Endodermal cell (in vitro differentiated cells): ENCODE data around the gene MSANTD2. TPM values are rescaled to one million over a fixed set of nuclear protein-coding genes. Genes with fewer than 3 reads are reported as not detected.

ENCODE experiments used
- DNase-seq: peaks from one replicate; pipeline ENCODE4 v3.0.0-alpha.2; 2017
- H3K27ac ChIP-seq: 2 replicates; pipeline ENCODE4 v1.5.1; 2013; ENCODE audit warnings: mild to moderate bottlenecking, low read depth, low read length, moderate library complexity
- H3K27me3 ChIP-seq: 2 replicates; pipeline ENCODE4 v1.6.1; 2013; ENCODE audit warnings: mild to moderate bottlenecking, low read length, moderate library complexity; ENCODE audit not compliant: insufficient read depth, control insufficient read depth, poor library complexity, severe bottlenecking
- H3K36me3 ChIP-seq: 2 replicates; pipeline ENCODE4 v1.7.0; 2013; ENCODE audit warnings: mild to moderate bottlenecking, low read length, moderate library complexity; ENCODE audit not compliant: control insufficient read depth, insufficient read depth
- H3K4me1 ChIP-seq: one replicate; pipeline ENCODE4 v1.7.0; 2013; ENCODE audit warnings: low read length; ENCODE audit not compliant: control insufficient read depth, insufficient read depth
- H3K4me3 ChIP-seq: 2 replicates; pipeline ENCODE4 v1.5.1; 2013; ENCODE audit warnings: mild to moderate bottlenecking, low read length, moderate library complexity
- H3K9ac ChIP-seq: 2 replicates; pipeline ENCODE4 v1.6.1; 2013; ENCODE audit warnings: mild to moderate bottlenecking, low read length, moderate library complexity; ENCODE audit not compliant: poor library complexity, severe bottlenecking; ENCODE audit errors: extremely low read depth
- H3K9me3 ChIP-seq: 2 replicates; pipeline ENCODE4 v1.6.1; 2013; ENCODE audit warnings: mild to moderate bottlenecking, low read length, moderate library complexity; ENCODE audit not compliant: control insufficient read depth
- H3K27ac Mint-ChIP-seq: 2 replicates; pipeline ENCODE4 v1.8.0; 2020; ENCODE audit warnings: mixed read lengths
- H3K27me3 Mint-ChIP-seq: 2 replicates; pipeline ENCODE4 v1.8.0; 2021; ENCODE audit warnings: mild to moderate bottlenecking, mixed read lengths; ENCODE audit not compliant: insufficient read depth
- H3K36me3 Mint-ChIP-seq: 2 replicates; pipeline ENCODE4 v1.8.0; 2020; ENCODE audit warnings: low read depth, mixed read lengths
- H3K4me1 Mint-ChIP-seq: 2 replicates; pipeline ENCODE4 v1.8.0; 2020; ENCODE audit warnings: mixed read lengths
- H3K4me3 Mint-ChIP-seq: 2 replicates; pipeline ENCODE4 v1.8.0; 2020; ENCODE audit warnings: mild to moderate bottlenecking, moderate library complexity, mixed read lengths
- H3K9me3 Mint-ChIP-seq: 2 replicates; pipeline ENCODE4 v1.8.0; 2020; ENCODE audit warnings: mild to moderate bottlenecking, mixed read lengths
- WGBS, 2 experiments: methylation state at CpG; one replicate each; pipeline versions ENCODE4 v1.1.5 to v1.1.7; 2013; ENCODE audit warnings: missing lambda C conversion rate in 2 of 2, mixed read lengths in 1 of 2; ENCODE audit not compliant: insufficient coverage in 1 of 2, insufficient read length in 1 of 2; 5-methylcytosine and 5-hydroxymethylcytosine counted together
- total RNA-seq, 2 donors: library from RNA; stranded (reverse); fragmentation: NEBNext Ultra II Directional in 1 of 2; extraction: Animal tissue kit (Norgen Biotek cat#: 25700) in 1 of 2; gene quantifications; 2 replicates in 1 of 2; 3 replicates in 1 of 2; pipeline ENCODE4 v1.2.1, GENCODE V29; 2021
- TF ChIP-seq, protein P1 (sequence below): fragments of 200-600 bp; sonication (generic); conservative IDR thresholded peaks from 2 replicates; pipeline ENCODE4 v1.5.0; 2021; ENCODE audit warnings: antibody characterized with exemption, mild to moderate bottlenecking

MSANTD2 gene
- total RNA-seq, 2 donors from 2014 or later, result 18.3 to 21.3 TPM

DNA sequence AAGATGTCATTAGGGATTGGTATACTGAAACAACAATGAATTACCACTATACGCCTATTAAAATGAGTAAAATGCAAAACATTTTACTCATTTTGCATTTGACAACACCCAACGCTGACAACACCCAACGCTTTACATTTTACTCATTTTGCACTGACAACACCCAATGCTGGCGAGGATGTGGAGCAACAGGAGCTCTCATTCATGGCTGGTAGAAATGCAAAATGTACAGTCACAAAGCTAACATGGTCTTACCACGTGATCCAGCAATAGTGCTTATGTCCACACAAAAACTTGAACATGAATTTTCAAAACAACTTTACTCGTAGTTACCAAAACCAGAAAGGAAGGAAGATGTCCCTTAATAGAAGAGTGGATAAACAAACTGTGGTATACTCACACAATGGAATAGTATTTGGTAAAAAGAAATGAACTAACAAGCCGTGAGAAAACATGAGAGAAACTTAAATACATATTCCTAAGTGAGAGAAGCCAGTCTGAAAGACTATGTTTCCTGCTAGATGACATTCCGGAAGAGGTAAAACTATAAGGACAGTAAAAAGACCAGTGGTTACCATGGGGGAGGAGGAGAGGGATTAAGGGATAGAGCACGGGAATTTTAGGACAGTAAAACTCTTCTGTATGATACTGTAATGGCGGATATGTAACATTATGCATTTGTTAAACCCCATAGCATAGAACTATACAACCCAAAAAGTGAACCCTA lies 11.4 kb upstream of the MSANTD2 start:
- TF ChIP-seq, protein P1, sequence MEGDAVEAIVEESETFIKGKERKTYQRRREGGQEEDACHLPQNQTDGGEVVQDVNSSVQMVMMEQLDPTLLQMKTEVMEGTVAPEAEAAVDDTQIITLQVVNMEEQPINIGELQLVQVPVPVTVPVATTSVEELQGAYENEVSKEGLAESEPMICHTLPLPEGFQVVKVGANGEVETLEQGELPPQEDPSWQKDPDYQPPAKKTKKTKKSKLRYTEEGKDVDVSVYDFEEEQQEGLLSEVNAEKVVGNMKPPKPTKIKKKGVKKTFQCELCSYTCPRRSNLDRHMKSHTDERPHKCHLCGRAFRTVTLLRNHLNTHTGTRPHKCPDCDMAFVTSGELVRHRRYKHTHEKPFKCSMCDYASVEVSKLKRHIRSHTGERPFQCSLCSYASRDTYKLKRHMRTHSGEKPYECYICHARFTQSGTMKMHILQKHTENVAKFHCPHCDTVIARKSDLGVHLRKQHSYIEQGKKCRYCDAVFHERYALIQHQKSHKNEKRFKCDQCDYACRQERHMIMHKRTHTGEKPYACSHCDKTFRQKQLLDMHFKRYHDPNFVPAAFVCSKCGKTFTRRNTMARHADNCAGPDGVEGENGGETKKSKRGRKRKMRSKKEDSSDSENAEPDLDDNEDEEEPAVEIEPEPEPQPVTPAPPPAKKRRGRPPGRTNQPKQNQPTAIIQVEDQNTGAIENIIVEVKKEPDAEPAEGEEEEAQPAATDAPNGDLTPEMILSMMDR, result no peak
- no peak overlapping the region for H3K27ac Mint-ChIP-seq
- H3K4me1 Mint-ChIP-seq, result peaks cover 9% of the 10 kb centered on the region
- no peaks in the 10 kb centered on the region for H3K9me3 ChIP-seq
- WGBS, 2 experiments, result 76 to 94% methylated on average over 4 to 8 of the region's 10 CpGs
- H3K36me3 Mint-ChIP-seq, result no peaks in the 10 kb centered on the region
- no peak overlapping the region for H3K9ac ChIP-seq
- H3K4me3 ChIP-seq, result no peak overlapping the region
- peaks cover under 1% of the 10 kb centered on the region for H3K9me3 Mint-ChIP-seq
- H3K4me1 ChIP-seq, result no peaks in the 10 kb centered on the region
- H3K27me3 Mint-ChIP-seq, result peaks cover 6% of the 10 kb centered on the region
- H3K4me3 Mint-ChIP-seq, result no peak overlapping the region
- H3K36me3 ChIP-seq, result no peaks in the 10 kb centered on the region
- H3K27ac ChIP-seq, result no peak overlapping the region
- DNase-seq, result no peak
- no peaks in the 10 kb centered on the region for H3K27me3 ChIP-seq

DNA sequence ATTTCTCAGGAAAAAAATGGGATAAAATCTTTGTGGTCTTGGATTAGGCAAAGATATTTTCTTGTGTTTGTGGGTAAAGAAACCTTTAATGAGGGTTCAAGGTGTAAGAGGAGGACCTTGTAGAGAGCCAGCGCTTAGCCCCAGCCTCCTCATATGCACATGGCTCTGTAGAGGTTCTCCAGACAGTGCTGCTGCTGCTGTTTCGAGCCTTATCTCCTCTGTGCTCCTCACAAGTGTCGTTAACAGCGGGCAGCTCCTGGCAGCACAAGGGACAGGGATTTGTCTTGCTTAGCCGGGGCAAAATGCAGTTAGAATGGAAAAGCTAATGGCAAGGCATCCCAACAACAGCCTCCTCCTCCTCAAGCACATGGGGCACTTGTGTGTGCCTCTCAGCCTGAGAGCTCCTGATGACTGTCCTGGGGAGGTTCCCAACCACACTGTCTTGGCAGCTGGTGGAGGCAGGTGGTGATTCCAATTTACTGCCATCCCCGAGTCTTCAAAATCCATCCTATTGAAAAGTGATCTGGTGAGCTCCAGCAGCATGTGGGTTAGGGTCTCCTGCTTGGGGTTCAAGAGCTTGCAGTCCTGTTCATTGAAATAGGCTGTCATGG lies 7.6 kb upstream of the MSANTD2 start:
- H3K27me3 ChIP-seq, result no peaks in the 10 kb centered on the region
- no peaks in the 10 kb centered on the region for H3K9me3 ChIP-seq
- Mint-ChIP-seq H3K27me3 (no peaks in the 10 kb centered on the region), H3K27ac (no peak overlapping the region), H3K4me3 (no peak overlapping the region), H3K4me1 (peaks cover 3% of the 10 kb centered on the region), H3K9me3 (no peaks in the 10 kb centered on the region), H3K36me3 (no peaks in the 10 kb centered on the region)
- H3K36me3 ChIP-seq, result no peaks in the 10 kb centered on the region
- no peak overlapping the region for H3K27ac ChIP-seq
- no peak overlapping the region for H3K4me3 ChIP-seq
- WGBS, 2 experiments, result 83 to 91% methylated on average over 1 to 6 of the region's 6 CpGs
- TF ChIP-seq, protein P1, result no peak
- DNase-seq, result no peak
- no peak overlapping the region for H3K9ac ChIP-seq
- H3K4me1 ChIP-seq, result no peaks in the 10 kb centered on the region

DNA sequence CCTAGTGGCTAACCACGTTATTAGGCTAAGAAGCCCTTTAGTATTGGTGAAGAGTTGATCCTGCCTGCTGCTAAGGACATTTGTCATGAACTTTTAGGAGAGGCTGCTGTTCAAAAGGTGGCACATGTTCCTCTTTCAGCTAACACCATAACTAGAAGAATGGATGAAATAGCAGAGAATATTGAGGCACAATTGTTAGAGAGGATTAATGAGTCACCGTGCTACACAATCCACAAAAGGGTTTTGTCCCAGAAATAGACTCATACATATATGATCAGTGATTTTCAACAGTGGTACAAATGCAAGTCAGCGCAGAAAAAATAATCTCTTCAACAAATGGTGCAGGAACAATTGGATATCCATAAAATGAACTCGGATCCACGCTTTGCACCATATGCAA lies 7.0 kb upstream of the MSANTD2 start:
- Histone ChIP-seq H3K9ac (no peak overlapping the region), H3K9me3 (no peaks in the 10 kb centered on the region), H3K4me3 (no peak overlapping the region), H3K4me1 (no peaks in the 10 kb centered on the region), H3K27ac (no peak overlapping the region), H3K27me3 (no peaks in the 10 kb centered on the region), H3K36me3 (no peaks in the 10 kb centered on the region)
- Mint-ChIP-seq H3K9me3 (no peaks in the 10 kb centered on the region), H3K4me3 (no peak overlapping the region), H3K27me3 (no peaks in the 10 kb centered on the region), H3K4me1 (no peaks in the 10 kb centered on the region), H3K27ac (no peak overlapping the region), H3K36me3 (no peaks in the 10 kb centered on the region)
- TF ChIP-seq, protein P1, result no peak
- DNase-seq, result no peak
- WGBS, 2 experiments, result 93% methylated on average over 4 to 5 of the region's 5 CpGs
